H1 (cell line): ENCODE results near the gene TBCD. TPM values are rescaled to one million over a fixed set of nuclear protein-coding genes. Genes with fewer than 3 reads are reported as not detected.
A peak's percentile ranks its signal among the peaks of the same experiment; 100 is the strongest.

Experiments
- CTCF ChIA-PET: fragments of 300-600 bp; sonication (Branson Sonifier 250); formaldehyde crosslinking; loops from one replicate; lab custom pipeline; 2021; ENCODE audit not compliant: partially characterized antibody; lab: Charles Lee
- POLR2A ChIA-PET: fragments of 300-600 bp; sonication (Branson Sonifier 250); formaldehyde crosslinking; loops from one replicate; lab custom pipeline; 2021; ENCODE audit warnings: inconsistent platforms; ENCODE audit not compliant: partially characterized antibody; lab: Charles Lee
- DNase-seq, 2 experiments: peaks; one replicate each; pipeline versions ENCODE4 v3.0.0 to v3.0.0-alpha.2; 2010 to 2022; ENCODE audit warnings: low spot score in 2 of 2, low read depth in 1 of 2, mixed read lengths in 1 of 2
- FAIRE-seq: peaks from 2 replicates; lab custom pipeline; 2011; peaks lifted over from hg19 to GRCh38; lab: Jason Lieb, UNC
- H2AFZ ChIP-seq: 2 replicates; pipeline ENCODE4 v1.8.1; 2012; ENCODE audit warnings: low read length, inconsistent platforms
- H2AK5ac ChIP-seq: 2 replicates; pipeline ENCODE4 v1.6.1; 2013; ENCODE audit warnings: low read depth, low read length
- H2BK120ac ChIP-seq: replicated peaks from 2 replicates; pipeline ENCODE3; 2013; ENCODE audit warnings: low read depth, low read length, inconsistent platforms
- H2BK12ac ChIP-seq: 2 replicates; pipeline ENCODE4 v1.6.1; 2013; ENCODE audit warnings: low read depth, low read length
- H2BK15ac ChIP-seq: 2 replicates; pipeline ENCODE4 v1.6.1; 2013; ENCODE audit warnings: low read length
- H2BK20ac ChIP-seq: 2 replicates; pipeline ENCODE4 v1.6.1; 2013; ENCODE audit warnings: low read length
- H2BK5ac ChIP-seq: 2 replicates; pipeline ENCODE4 v1.6.1; 2013; ENCODE audit warnings: low read depth, low read length
- H3K14ac ChIP-seq: 2 replicates; pipeline ENCODE4 v1.6.1; 2013; ENCODE audit warnings: inconsistent platforms; ENCODE audit not compliant: insufficient read length
- H3K18ac ChIP-seq: 2 replicates; pipeline ENCODE4 v1.6.1; 2013; ENCODE audit warnings: low read length; ENCODE audit errors: extremely low read depth
- H3K23ac ChIP-seq: 2 replicates; pipeline ENCODE4 v1.6.1; 2013; ENCODE audit warnings: inconsistent platforms; ENCODE audit not compliant: insufficient read length
- H3K23me2 ChIP-seq: 2 replicates; pipeline ENCODE4 v1.6.1; 2013; ENCODE audit warnings: low read depth, low read length
- H3K27ac ChIP-seq: 2 replicates; pipeline ENCODE4 v1.6.1; 2011; ENCODE audit warnings: low read depth, low read length, inconsistent platforms
- H3K27me3 ChIP-seq, 4 experiments: replicated peaks in 1 of 4; 1 replicate in 1 of 4; 2 replicates in 3 of 4; pipeline versions ENCODE4 v1.6.1 to v1.8.1; 2011 to 2013; ENCODE audit warnings: low read length in 3 of 4, mild to moderate bottlenecking in 3 of 4, inconsistent platforms in 2 of 4, mixed read lengths in 2 of 4, moderate library complexity in 1 of 4; ENCODE audit not compliant: control insufficient read depth in 3 of 4, insufficient read depth in 3 of 4; ENCODE audit errors: extremely low read depth in 1 of 4
- H3K36me3 ChIP-seq, 4 experiments: 2 replicates each; pipeline versions ENCODE4 v1.6.1 to v1.8.1; 2011 to 2013; ENCODE audit warnings: mild to moderate bottlenecking in 4 of 4, low read length in 3 of 4, moderate library complexity in 2 of 4, control low read depth in 1 of 4, inconsistent platforms in 1 of 4; ENCODE audit not compliant: insufficient read depth in 4 of 4, control insufficient read depth in 2 of 4
- H3K4ac ChIP-seq: replicated peaks from 2 replicates; pipeline ENCODE3; 2013; ENCODE audit warnings: low read length, low read depth, mixed read lengths, inconsistent platforms; ENCODE audit not compliant: insufficient read length
- H3K4me1 ChIP-seq, 4 experiments: replicated peaks in 1 of 4; 1 replicate in 1 of 4; 2 replicates in 3 of 4; pipeline versions ENCODE4 v1.6.1 to v1.8.1; 2011 to 2013; ENCODE audit warnings: low read length in 3 of 4, inconsistent platforms in 2 of 4, mixed read lengths in 1 of 4; ENCODE audit not compliant: insufficient read depth in 4 of 4, control insufficient read depth in 3 of 4
- H3K4me2 ChIP-seq, 2 experiments: 2 replicates each; pipeline versions ENCODE4 v1.6.1 to v1.8.1; 2011 to 2013; ENCODE audit warnings: low read depth in 2 of 2, low read length in 2 of 2, control low read depth in 1 of 2, inconsistent platforms in 1 of 2, mild to moderate bottlenecking in 1 of 2; ENCODE audit not compliant: insufficient read depth in 1 of 2
- H3K4me3 ChIP-seq, 4 experiments: fragments of 200-600, 300-600 bp in 1 of 4; sonication (generic), shearing (Covaris generic), sonication (Bioruptor Twin) in 1 of 4; 2 replicates each; pipeline versions ENCODE4 v1.5.1 to v1.8.1; 2011 to 2016; ENCODE audit warnings: low read length in 4 of 4, low read depth in 3 of 4, control low read depth in 2 of 4, inconsistent platforms in 2 of 4, mild to moderate bottlenecking in 2 of 4, mixed read lengths in 1 of 4, moderate library complexity in 1 of 4; ENCODE audit not compliant: insufficient read depth in 2 of 4; ENCODE audit errors: extremely low read depth in 1 of 4
- H3K56ac ChIP-seq: replicated peaks from 2 replicates; pipeline ENCODE3; 2013; ENCODE audit warnings: low read depth, mild to moderate bottlenecking, mixed read lengths, low read length, inconsistent platforms; ENCODE audit not compliant: insufficient read length
- H3K79me1 ChIP-seq: 2 replicates; pipeline ENCODE4 v1.6.1; 2013; ENCODE audit warnings: low read depth, low read length, control low read depth
- H3K79me2 ChIP-seq, 2 experiments: 2 replicates each; pipeline versions ENCODE4 v1.6.1 to v1.8.1; 2012 to 2013; ENCODE audit warnings: low read length in 2 of 2, mild to moderate bottlenecking in 2 of 2, inconsistent platforms in 1 of 2; ENCODE audit not compliant: insufficient read depth in 2 of 2, control insufficient read depth in 1 of 2
- H3K9ac ChIP-seq, 4 experiments: replicated peaks in 1 of 4; 1 replicate in 1 of 4; 2 replicates in 3 of 4; pipeline versions ENCODE4 v1.6.1 to v1.8.1; 2011 to 2013; ENCODE audit warnings: low read depth in 3 of 4, low read length in 3 of 4, control low read depth in 2 of 4, mild to moderate bottlenecking in 2 of 4, moderate library complexity in 2 of 4, inconsistent platforms in 1 of 4; ENCODE audit errors: extremely low read depth in 1 of 4
- H3K9me3 ChIP-seq, 2 experiments: 2 replicates each; pipeline versions ENCODE4 v1.6.1 to v1.8.1; 2012 to 2013; ENCODE audit warnings: mild to moderate bottlenecking in 2 of 2, moderate library complexity in 2 of 2, control low read depth in 1 of 2, inconsistent platforms in 1 of 2, low read depth in 1 of 2, low read length in 1 of 2, mixed read lengths in 1 of 2; ENCODE audit not compliant: insufficient read depth in 2 of 2
- H4K20me1 ChIP-seq, 2 experiments: replicated peaks in 1 of 2; 2 replicates each; pipeline versions ENCODE3 to v1.8.1; 2011 to 2013; ENCODE audit warnings: inconsistent platforms in 2 of 2, low read length in 2 of 2, mild to moderate bottlenecking in 1 of 2; ENCODE audit not compliant: insufficient read depth in 2 of 2, control insufficient read depth in 1 of 2
- H4K5ac ChIP-seq: 2 replicates; pipeline ENCODE4 v1.6.1; 2013; ENCODE audit warnings: low read length, low read depth, mixed read lengths, inconsistent platforms; ENCODE audit not compliant: insufficient read length
- H4K8ac ChIP-seq: 2 replicates; pipeline ENCODE4 v1.8.0; 2013; ENCODE audit warnings: mild to moderate bottlenecking, moderate library complexity, low read length, inconsistent platforms; ENCODE audit not compliant: insufficient read depth; ENCODE audit errors: extremely low read depth
- H4K91ac ChIP-seq: replicated peaks from 2 replicates; pipeline ENCODE3; 2013; ENCODE audit warnings: low read length, mixed read lengths, inconsistent platforms; ENCODE audit not compliant: insufficient read length
- CEBPB ChIP-seq: IDR thresholded peaks from 2 replicates; pipeline ENCODE4 v1.6.1; 2012; ENCODE audit warnings: low read depth, low read length
- GABPA ChIP-seq: IDR thresholded peaks from 2 replicates; pipeline ENCODE4 v1.6.1; 2011; ENCODE audit warnings: mild to moderate bottlenecking, low read length, moderate library complexity, borderline replicate concordance; ENCODE audit not compliant: insufficient read depth
- JUN ChIP-seq: IDR thresholded peaks from 2 replicates; pipeline ENCODE4 v1.6.1; 2011; ENCODE audit warnings: low read depth, mild to moderate bottlenecking, improper control_type of control experiment, low read length
- WGBS, 2 experiments: shearing (Covaris generic) in 1 of 2; methylation state at CpG; one replicate each; pipeline versions ENCODE4 v1.1.6 to v1.1.7; 2013 to 2015; ENCODE audit warnings: low lambda C conversion rate in 2 of 2, mixed read lengths in 2 of 2, inconsistent platforms in 1 of 2, low coverage in 1 of 2, missing lambda C conversion rate in 1 of 2; ENCODE audit not compliant: insufficient replicate concordance in 2 of 2, insufficient coverage in 1 of 2, insufficient read length in 1 of 2; ENCODE audit errors: extremely low coverage in 1 of 2, missing lambda C conversion rate in 1 of 2; 5-methylcytosine and 5-hydroxymethylcytosine counted together
- polyA plus RNA-seq, 7 experiments: library from polyadenylated mRNA; depleted of rRNA in 3 of 7; stranded (reverse) in 5 of 7; unstranded in 2 of 7; fragments of >200 nt in 5 of 7; fragments of 200-250 nt in 2 of 7; gene quantifications; 1 replicate in 5 of 7; 2 replicates in 1 of 7; 4 replicates in 1 of 7; pipeline versions ENCODE4 v1.2.1 to v1.2.3, GENCODE V29; 2011 to 2013; ENCODE audit warnings: missing spikeins in 2 of 7, mixed read lengths in 2 of 7
- total RNA-seq: library from RNA; stranded (reverse); fragmentation: NEBNext Ultra II Directional; extraction: Animal tissue kit (Norgen Biotek cat#: 25700); gene quantifications from 2 replicates; pipeline ENCODE4 v1.2.1, GENCODE V29; 2021

The TBCD gene
- total and polyA plus RNA-seq, 2 of the 8 experiments (the other 6 are each of a cell fraction or from before 2014, with no cell fraction given): 118 to 162 TPM

GRCh38 chr17:82815790-82816305 lies 64.0 kb downstream of the TBCD start:
- ChIA-PET CTCF (interaction anchor here (1.2 to 1.5 kb wide), 3 partner anchors 21 to 98 kb away, joined by 3 to 7 read pairs (median 4); no protein-coding TSS in a partner anchor), POLR2A (no interaction called here)
- Histone ChIP-seq H3K14ac (no peak overlapping the region), H3K4me2 (no peak overlapping the region), H4K20me1 (no peaks in the 10 kb centered on the region), H3K18ac (no peak overlapping the region), H3K4me3 (no peak overlapping the region), H3K4me1 (no peaks in the 10 kb centered on the region), H3K79me1 (no peaks in the 10 kb centered on the region), H3K27ac (no peak overlapping the region), H3K23me2 (no peaks in the 10 kb centered on the region), H4K8ac (no peak overlapping the region), H3K23ac (no peak overlapping the region), H2BK20ac (no peak overlapping the region), H2BK12ac (no peak overlapping the region), H2BK15ac (no peak overlapping the region), H2AK5ac (no peak overlapping the region), H3K27me3 (no peaks in the 10 kb centered on the region), H3K79me2 (no peaks in the 10 kb centered on the region; a peak in 1 of 4 replicates), H3K36me3 (peaks cover 8 to 69% (median 29%) of the 10 kb centered on the region in 4 experiments; a peak in 7 of 8 replicates), H3K9ac (no peak overlapping the region), H4K5ac (no peak overlapping the region), H3K4ac (no peak overlapping the region), H2AFZ (no peak overlapping the region), H4K91ac (no peak overlapping the region), H3K56ac (no peak overlapping the region), H2BK120ac (no peak overlapping the region), H3K9me3 (peaks cover 29% of the 10 kb centered on the region in 2 experiments), H2BK5ac (no peak overlapping the region)
- TF ChIP-seq GABPA: no peak
- peak; percentile 87 for TF ChIP-seq CEBPB
- TF ChIP-seq JUN: no peak
- FAIRE-seq (no peak), DNase-seq (no peak)
- 86% methylated on average over 13 of the region's 13 CpGs; no CpG with 5 or more reads in 1 of the 2 experiments for WGBS, 2 experiments
